Upper lobe of left lung (tissue), 4 donors: Measurements from ENCODE around the gene SLC7A6OS.

Experiments
- CTCF ChIP-seq, 6 experiments: fragments of 450-650 bp in 4 of 6; fragments of 200-600 bp in 2 of 6; sonication (generic) in 2 of 6; IDR thresholded peaks; one replicate each; pipeline ENCODE4 v1.5.1; 2016 to 2019; ENCODE audit warnings: antibody characterized with exemption in 6 of 6
- POLR2A ChIP-seq, 4 donors: fragments of 450-650 bp; IDR thresholded peaks; one replicate each; pipeline ENCODE4 v1.5.1; 2016 to 2017; ENCODE audit warnings: antibody characterized with exemption in 4 of 4, mild to moderate bottlenecking in 2 of 4

GRCh38 chr16:68249371-68249770 is 61.4 kb downstream of the SLC7A6OS start:
- TF ChIP-seq POLR2A (IDR thresholded peaks at IDR 0.05) = no peak
- TF ChIP-seq CTCF (IDR thresholded peaks at IDR 0.05) = no peak
